WI38 (cell line): ENCODE measurements around the gene CFAP58.

ENCODE experiments used
- H3K4me3 ChIP-seq: 2 replicates; pipeline ENCODE4 v1.5.1; 2011; ENCODE audit warnings: low read depth, mild to moderate bottlenecking, control low read depth, low read length
- CTCF ChIP-seq: IDR thresholded peaks from 2 replicates; pipeline ENCODE4 v1.5.1; 2012; ENCODE audit warnings: low read depth, mild to moderate bottlenecking, control low read depth, low read length

Gene CFAP58

GRCh38 chr10:104380336-104380735 is 26.7 kb downstream of the CFAP58 start:
- TF ChIP-seq CTCF: no peak

GRCh38 chr10:104387130-104387888 is 33.7 kb downstream of the CFAP58 start:
- no peak overlapping the region for H3K4me3 ChIP-seq
- no peak for TF ChIP-seq CTCF

More at GRCh38 chr10:104380336-104380735, 26.7 kb downstream of the CFAP58 start:
- no peak overlapping the region for H3K4me3 ChIP-seq

DNA sequence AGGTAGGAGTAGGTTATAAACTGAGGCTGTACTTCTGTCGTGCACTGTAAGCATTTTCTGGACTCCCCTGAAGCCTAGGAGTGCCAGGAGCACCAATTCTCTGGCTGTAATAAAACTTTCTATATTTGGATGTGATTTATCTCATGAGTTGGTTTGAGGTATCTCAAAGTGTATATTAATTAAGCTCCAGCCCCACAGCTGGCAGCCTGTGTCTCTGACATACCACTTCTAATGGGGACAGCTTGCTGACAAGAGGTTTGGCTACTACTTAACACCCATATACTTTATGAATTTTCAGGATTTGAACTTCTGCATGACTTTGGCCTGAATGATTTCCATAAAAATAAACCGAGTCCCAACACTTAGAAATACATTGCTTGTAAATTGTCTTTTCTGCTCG is 35.2 kb downstream of the CFAP58 start:
- TF ChIP-seq CTCF: no peak

GRCh38 chr10:104391150-104391968 is 37.7 kb downstream of the CFAP58 start:
- TF ChIP-seq CTCF: no peak
- no peak overlapping the region for H3K4me3 ChIP-seq

More for the DNA sequence above, 35.2 kb downstream of the CFAP58 start:
- H3K4me3 ChIP-seq: no peak overlapping the region

- H3K4me3 ChIP-seq: no peak overlapping the region
- no peak for TF ChIP-seq CTCF
Measured at GRCh38 chr10:104391969-104392296, 38.3 kb downstream of the CFAP58 start.

DNA sequence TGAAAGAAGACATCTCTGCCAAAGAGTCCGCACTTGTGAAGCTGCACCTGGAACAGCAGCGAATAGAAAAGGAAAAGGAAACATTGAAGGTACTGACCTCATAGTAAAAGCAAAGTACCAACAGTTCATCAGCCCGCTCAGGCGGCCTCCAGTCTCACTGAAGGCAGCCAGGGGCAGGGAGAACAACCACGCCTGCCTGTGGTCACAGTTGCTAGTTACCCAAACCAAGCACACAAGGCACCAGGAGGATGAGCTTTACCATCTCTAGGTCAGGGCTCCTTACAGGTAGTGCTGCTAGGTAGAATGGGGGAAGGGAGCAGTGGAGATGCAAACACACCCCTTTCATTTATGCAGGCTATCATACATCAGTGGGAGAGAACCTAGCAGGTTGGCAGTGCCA is 39.8 kb downstream of the CFAP58 start:
- TF ChIP-seq CTCF: no peak
- H3K4me3 ChIP-seq: no peak overlapping the region

GRCh38 chr10:104396581-104396980 is 42.9 kb downstream of the CFAP58 start:
- no peak overlapping the region for H3K4me3 ChIP-seq
- TF ChIP-seq CTCF: no peak
